ENCODE measurements around the gene KIF3B. TPM values are rescaled to one million over a fixed set of nuclear protein-coding genes. Genes with fewer than 3 reads are reported as not detected.

The KIF3B gene
- total RNA-seq, 1 experiment from 2014 or later: 15.7 TPM

GRCh38 chr20:32233286-32233685 lies 44.2 kb upstream of the KIF3B start:
- Histone ChIP-seq H2AFZ (ENCODE audit: low read length) (no peak overlapping the region), H3K4me2 (ENCODE audit: low read depth, low read length, poor library complexity, severe bottlenecking) (no peak overlapping the region), H3K4me3 (ENCODE audit: low read length) (no peak overlapping the region), H3K36me3 (ENCODE audit: insufficient read depth, low read length) (peaks cover 46% of the 10 kb centered on the region), H3K9me3 (ENCODE audit: low read length) (no peaks in the 10 kb centered on the region), H3K9me2 (replicated peaks; ENCODE audit: insufficient read depth, low read length) (no peaks in the 10 kb centered on the region), H3K27ac (ENCODE audit: low read length) (no peak overlapping the region), H3K4me1 (ENCODE audit: low read length) (no peaks in the 10 kb centered on the region), H3K79me2 (ENCODE audit: low read length) (no peaks in the 10 kb centered on the region), H4K20me1 (ENCODE audit: insufficient read depth, low read depth, low read length) (0 out of 2 replicates have a peak, but pooled peaks cover 4% of the 10 kb centered on the region), H3K9ac (ENCODE audit: low read length) (no peak overlapping the region), H3K27me3 (ENCODE audit: low read length) (no peaks in the 10 kb centered on the region)
- DNase-seq: no peak

DNA sequence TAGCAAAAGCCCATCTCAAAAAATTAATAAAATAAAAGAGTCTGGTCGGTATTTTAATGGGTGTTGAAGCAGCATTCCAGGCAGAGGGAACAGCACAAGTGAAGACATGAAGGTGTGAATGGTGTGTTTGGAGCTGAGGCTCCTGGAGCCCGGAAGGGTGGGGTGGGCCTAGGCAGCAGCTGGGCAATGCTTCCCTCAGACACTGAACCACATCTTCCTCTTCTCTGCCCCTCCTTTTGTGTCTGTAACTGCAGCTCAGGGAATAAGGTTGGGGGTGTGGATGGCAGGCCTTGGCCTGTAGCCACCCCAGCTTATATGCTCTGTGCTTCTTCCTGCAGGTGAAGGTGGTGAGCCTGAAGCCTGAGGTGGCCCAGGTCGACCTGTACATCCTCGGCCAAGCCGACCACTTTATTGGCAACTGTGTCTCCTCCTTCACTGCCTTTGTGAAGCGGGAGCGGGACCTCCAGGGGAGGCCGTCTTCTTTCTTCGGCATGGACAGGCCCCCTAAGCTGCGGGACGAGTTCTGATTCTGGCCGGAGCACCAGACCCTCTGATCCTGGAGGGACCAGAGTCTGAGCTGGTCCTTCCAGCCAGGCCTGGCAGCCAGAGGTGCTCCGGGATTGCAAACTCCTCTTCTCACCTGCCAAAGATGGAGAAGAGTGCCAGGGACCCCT lies 43.2 kb upstream of the KIF3B start:
- H3K4me1 ChIP-seq (ENCODE audit: low read length): no peaks in the 10 kb centered on the region
- 0 out of 2 replicates have a peak, but pooled peaks cover 4% of the 10 kb centered on the region for H4K20me1 ChIP-seq (ENCODE audit: insufficient read depth, low read depth, low read length)
- H3K9me2 ChIP-seq (replicated peaks; ENCODE audit: insufficient read depth, low read length): no peaks in the 10 kb centered on the region
- no peaks in the 10 kb centered on the region for H3K79me2 ChIP-seq (ENCODE audit: low read length)
- no peak overlapping the region for H2AFZ ChIP-seq (ENCODE audit: low read length)
- no peak overlapping the region for H3K4me3 ChIP-seq (ENCODE audit: low read length)
- no peaks in the 10 kb centered on the region for H3K27me3 ChIP-seq (ENCODE audit: low read length)
- no peak overlapping the region for H3K4me2 ChIP-seq (ENCODE audit: low read depth, low read length, poor library complexity, severe bottlenecking)
- H3K36me3 ChIP-seq (ENCODE audit: insufficient read depth, low read length): peaks cover 40% of the 10 kb centered on the region
- H3K9ac ChIP-seq (ENCODE audit: low read length): no peak overlapping the region
- H3K9me3 ChIP-seq (ENCODE audit: low read length): no peaks in the 10 kb centered on the region
- no peak for DNase-seq
- H3K27ac ChIP-seq (ENCODE audit: low read length): no peak overlapping the region

DNA sequence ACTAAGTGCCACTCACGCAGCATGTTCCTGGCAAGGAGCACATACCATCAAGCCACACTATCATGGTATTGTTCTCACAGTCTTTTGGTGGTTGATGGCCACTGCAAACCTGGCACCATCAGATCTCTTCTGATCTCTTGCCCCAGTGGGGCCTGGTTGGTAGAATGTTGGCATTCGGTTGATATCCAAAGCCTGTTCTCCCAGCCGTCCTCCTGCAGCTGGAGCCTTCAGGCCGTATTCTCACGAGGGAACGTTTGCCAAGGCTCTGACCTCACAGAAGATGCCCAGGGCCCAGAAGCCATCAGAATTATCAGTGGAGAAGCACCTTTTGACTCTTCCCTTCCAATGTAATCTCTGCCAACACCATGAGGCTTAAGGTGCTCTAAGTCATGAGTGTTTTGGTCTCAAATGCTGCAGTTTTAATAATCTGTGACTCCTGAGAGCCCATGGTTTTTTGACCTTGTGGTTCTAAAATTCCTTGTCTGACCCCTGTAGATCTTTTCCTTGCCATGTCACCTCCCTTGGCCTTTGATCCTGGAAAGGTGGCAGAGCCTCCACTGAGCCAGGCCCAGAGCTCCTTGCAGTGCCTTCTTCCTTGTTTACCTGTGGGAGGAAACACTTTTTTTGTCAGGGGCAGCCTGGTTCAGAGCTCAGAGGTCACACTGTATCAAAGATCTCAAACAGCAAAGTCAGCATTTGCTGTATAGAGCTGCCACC lies 42.0 kb upstream of the KIF3B start:
- H3K79me2 ChIP-seq (ENCODE audit: low read length): no peaks in the 10 kb centered on the region
- DNase-seq: no peak
- 0 out of 2 replicates have a peak, but pooled peaks cover 4% of the 10 kb centered on the region for H4K20me1 ChIP-seq (ENCODE audit: insufficient read depth, low read depth, low read length)
- no peak overlapping the region for H3K4me3 ChIP-seq (ENCODE audit: low read length)
- H3K9me2 ChIP-seq (replicated peaks; ENCODE audit: insufficient read depth, low read length): no peaks in the 10 kb centered on the region
- H3K4me2 ChIP-seq (ENCODE audit: low read depth, low read length, poor library complexity, severe bottlenecking): no peak overlapping the region
- H3K9ac ChIP-seq (ENCODE audit: low read length): no peak overlapping the region
- no peak overlapping the region for H2AFZ ChIP-seq (ENCODE audit: low read length)
- H3K27ac ChIP-seq (ENCODE audit: low read length): no peak overlapping the region
- H3K4me1 ChIP-seq (ENCODE audit: low read length): peaks cover 9% of the 10 kb centered on the region
- peaks cover 37% of the 10 kb centered on the region for H3K36me3 ChIP-seq (ENCODE audit: insufficient read depth, low read length)
- no peaks in the 10 kb centered on the region for H3K9me3 ChIP-seq (ENCODE audit: low read length)
- no peaks in the 10 kb centered on the region for H3K27me3 ChIP-seq (ENCODE audit: low read length)

DNA sequence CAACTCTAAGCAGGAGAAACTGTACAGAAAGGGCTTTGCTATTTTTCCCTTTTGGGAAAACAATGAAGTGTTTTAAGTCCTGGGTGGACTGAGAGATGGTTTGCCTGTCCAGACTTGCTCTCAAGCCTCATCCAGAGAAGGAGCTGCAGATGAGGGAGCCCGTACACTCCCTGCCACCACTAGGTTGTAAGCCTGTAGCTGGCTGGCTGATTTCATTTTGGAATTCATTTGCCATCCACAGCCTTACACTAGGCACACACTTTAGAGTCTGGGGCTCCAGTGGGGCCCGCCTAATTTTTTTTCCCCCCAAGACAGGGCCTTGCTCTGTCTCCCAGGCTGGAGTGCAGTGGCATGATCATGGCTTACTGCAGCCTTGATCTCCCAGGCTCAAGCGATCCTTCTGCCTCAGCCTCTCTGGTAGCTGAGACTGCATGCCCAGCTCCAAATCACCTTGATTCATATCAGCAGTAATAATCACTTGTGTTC lies 41.4 kb upstream of the KIF3B start:
- H3K9me2 ChIP-seq (replicated peaks; ENCODE audit: insufficient read depth, low read length): no peaks in the 10 kb centered on the region
- H3K79me2 ChIP-seq (ENCODE audit: low read length): no peaks in the 10 kb centered on the region
- no peak for DNase-seq
- H3K36me3 ChIP-seq (ENCODE audit: insufficient read depth, low read length): peaks cover 33% of the 10 kb centered on the region
- H3K4me2 ChIP-seq (ENCODE audit: low read depth, low read length, poor library complexity, severe bottlenecking): no peak overlapping the region
- H3K4me1 ChIP-seq (ENCODE audit: low read length): peaks cover 10% of the 10 kb centered on the region
- H3K4me3 ChIP-seq (ENCODE audit: low read length): no peak overlapping the region
- H3K9me3 ChIP-seq (ENCODE audit: low read length): no peaks in the 10 kb centered on the region
- H3K9ac ChIP-seq (ENCODE audit: low read length): no peak overlapping the region
- H3K27me3 ChIP-seq (ENCODE audit: low read length): no peaks in the 10 kb centered on the region
- no peak overlapping the region for H2AFZ ChIP-seq (ENCODE audit: low read length)
- no peak overlapping the region for H3K27ac ChIP-seq (ENCODE audit: low read length)
- H4K20me1 ChIP-seq (ENCODE audit: insufficient read depth, low read depth, low read length): 0 out of 2 replicates have a peak, but pooled peaks cover 4% of the 10 kb centered on the region

GRCh38 chr20:32236819-32237218 lies 40.6 kb upstream of the KIF3B start:
- 0 out of 2 replicates have a peak, but pooled peaks cover 4% of the 10 kb centered on the region for H4K20me1 ChIP-seq (ENCODE audit: insufficient read depth, low read depth, low read length)
- no peaks in the 10 kb centered on the region for H3K9me2 ChIP-seq (replicated peaks; ENCODE audit: insufficient read depth, low read length)
- H3K36me3 ChIP-seq (ENCODE audit: insufficient read depth, low read length): peaks cover 25% of the 10 kb centered on the region
- no peak overlapping the region for H2AFZ ChIP-seq (ENCODE audit: low read length)
- H3K27me3 ChIP-seq (ENCODE audit: low read length): no peaks in the 10 kb centered on the region
- no peak for DNase-seq
- H3K9me3 ChIP-seq (ENCODE audit: low read length): no peaks in the 10 kb centered on the region
- H3K9ac ChIP-seq (ENCODE audit: low read length): no peak overlapping the region
- H3K4me3 ChIP-seq (ENCODE audit: low read length): no peak overlapping the region
- no peak overlapping the region for H3K27ac ChIP-seq (ENCODE audit: low read length)
- H3K4me2 ChIP-seq (ENCODE audit: low read depth, low read length, poor library complexity, severe bottlenecking): no peak overlapping the region
- H3K79me2 ChIP-seq (ENCODE audit: low read length): no peaks in the 10 kb centered on the region
- H3K4me1 ChIP-seq (ENCODE audit: low read length): peaks cover 10% of the 10 kb centered on the region

- peaks cover 10% of the 10 kb centered on the region for H3K4me1 ChIP-seq (ENCODE audit: low read length)
- no peak overlapping the region for H3K9ac ChIP-seq (ENCODE audit: low read length)
- H3K9me2 ChIP-seq (replicated peaks; ENCODE audit: insufficient read depth, low read length): no peaks in the 10 kb centered on the region
- DNase-seq: no peak
- no peaks in the 10 kb centered on the region for H3K79me2 ChIP-seq (ENCODE audit: low read length)
- H2AFZ ChIP-seq (ENCODE audit: low read length): no peak overlapping the region
- H4K20me1 ChIP-seq (ENCODE audit: insufficient read depth, low read depth, low read length): 0 out of 2 replicates have a peak, but pooled peaks cover 4% of the 10 kb centered on the region
- H3K4me2 ChIP-seq (ENCODE audit: low read depth, low read length, poor library complexity, severe bottlenecking): no peak overlapping the region
- no peaks in the 10 kb centered on the region for H3K9me3 ChIP-seq (ENCODE audit: low read length)
- no peak overlapping the region for H3K4me3 ChIP-seq (ENCODE audit: low read length)
- no peaks in the 10 kb centered on the region for H3K27me3 ChIP-seq (ENCODE audit: low read length)
- peaks cover 19% of the 10 kb centered on the region for H3K36me3 ChIP-seq (ENCODE audit: insufficient read depth, low read length)
- H3K27ac ChIP-seq (ENCODE audit: low read length): no peak overlapping the region
Observed at GRCh38 chr20:32237419-32237818, 40.0 kb upstream of the KIF3B start.

- H3K9me2 ChIP-seq (replicated peaks; ENCODE audit: insufficient read depth, low read length): no peaks in the 10 kb centered on the region
- H3K79me2 ChIP-seq (ENCODE audit: low read length): no peaks in the 10 kb centered on the region
- peaks cover 10% of the 10 kb centered on the region for H3K4me1 ChIP-seq (ENCODE audit: low read length)
- no peak overlapping the region for H3K27ac ChIP-seq (ENCODE audit: low read length)
- H3K9ac ChIP-seq (ENCODE audit: low read length): no peak overlapping the region
- 0 out of 2 replicates have a peak, but pooled peaks cover 4% of the 10 kb centered on the region for H4K20me1 ChIP-seq (ENCODE audit: insufficient read depth, low read depth, low read length)
- H2AFZ ChIP-seq (ENCODE audit: low read length): no peak overlapping the region
- H3K4me3 ChIP-seq (ENCODE audit: low read length): no peak overlapping the region
- H3K36me3 ChIP-seq (ENCODE audit: insufficient read depth, low read length): peaks cover 9% of the 10 kb centered on the region
- no peak overlapping the region for H3K4me2 ChIP-seq (ENCODE audit: low read depth, low read length, poor library complexity, severe bottlenecking)
- DNase-seq: peak; percentile 47
- no peaks in the 10 kb centered on the region for H3K9me3 ChIP-seq (ENCODE audit: low read length)
- no peaks in the 10 kb centered on the region for H3K27me3 ChIP-seq (ENCODE audit: low read length)
Observed at GRCh38 chr20:32238483-32239425, 38.7 kb upstream of the KIF3B start.

All from Karpas-422 (cell line).